ENCODE measurements around the gene PLPPR1. TPM values are rescaled to one million over a fixed set of nuclear protein-coding genes. Genes with fewer than 3 reads are reported as not detected.
"Not testable (repeated sequence)": the region's sequence is repeated elsewhere in the genome, so short reads cannot be mapped to it uniquely, and the experiment has no call there.

The PLPPR1 gene
- total RNA-seq, 4 donors from 2014 or later = not detected

DNA sequence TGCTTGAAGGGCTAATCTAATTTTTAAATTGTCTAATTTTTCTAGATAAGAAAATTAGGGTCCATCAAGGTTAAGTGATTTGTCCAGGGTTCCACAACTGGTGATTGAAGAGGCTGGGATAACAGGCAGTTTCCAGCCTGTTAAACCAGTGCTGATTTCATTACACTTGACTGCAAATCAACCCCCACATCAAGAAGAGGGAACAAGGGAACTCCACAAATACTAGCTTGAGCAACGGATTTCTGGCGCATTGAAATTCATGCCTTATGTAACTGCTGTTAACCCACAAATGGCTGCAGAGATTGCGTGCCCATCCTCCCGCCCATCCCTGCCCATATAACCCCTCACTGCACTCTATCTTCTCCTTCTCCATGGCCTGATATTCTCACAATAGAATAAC lies 10.0 kb downstream of the PLPPR1 start:
- TF ChIP-seq, protein P1, sequence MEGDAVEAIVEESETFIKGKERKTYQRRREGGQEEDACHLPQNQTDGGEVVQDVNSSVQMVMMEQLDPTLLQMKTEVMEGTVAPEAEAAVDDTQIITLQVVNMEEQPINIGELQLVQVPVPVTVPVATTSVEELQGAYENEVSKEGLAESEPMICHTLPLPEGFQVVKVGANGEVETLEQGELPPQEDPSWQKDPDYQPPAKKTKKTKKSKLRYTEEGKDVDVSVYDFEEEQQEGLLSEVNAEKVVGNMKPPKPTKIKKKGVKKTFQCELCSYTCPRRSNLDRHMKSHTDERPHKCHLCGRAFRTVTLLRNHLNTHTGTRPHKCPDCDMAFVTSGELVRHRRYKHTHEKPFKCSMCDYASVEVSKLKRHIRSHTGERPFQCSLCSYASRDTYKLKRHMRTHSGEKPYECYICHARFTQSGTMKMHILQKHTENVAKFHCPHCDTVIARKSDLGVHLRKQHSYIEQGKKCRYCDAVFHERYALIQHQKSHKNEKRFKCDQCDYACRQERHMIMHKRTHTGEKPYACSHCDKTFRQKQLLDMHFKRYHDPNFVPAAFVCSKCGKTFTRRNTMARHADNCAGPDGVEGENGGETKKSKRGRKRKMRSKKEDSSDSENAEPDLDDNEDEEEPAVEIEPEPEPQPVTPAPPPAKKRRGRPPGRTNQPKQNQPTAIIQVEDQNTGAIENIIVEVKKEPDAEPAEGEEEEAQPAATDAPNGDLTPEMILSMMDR (IDR thresholded peaks at IDR 0.05) = no peak
- no peak for ATAC-seq (ENCODE audit: low FRiP score)
- no peak for DNase-seq (ENCODE audit: low spot score)

DNA sequence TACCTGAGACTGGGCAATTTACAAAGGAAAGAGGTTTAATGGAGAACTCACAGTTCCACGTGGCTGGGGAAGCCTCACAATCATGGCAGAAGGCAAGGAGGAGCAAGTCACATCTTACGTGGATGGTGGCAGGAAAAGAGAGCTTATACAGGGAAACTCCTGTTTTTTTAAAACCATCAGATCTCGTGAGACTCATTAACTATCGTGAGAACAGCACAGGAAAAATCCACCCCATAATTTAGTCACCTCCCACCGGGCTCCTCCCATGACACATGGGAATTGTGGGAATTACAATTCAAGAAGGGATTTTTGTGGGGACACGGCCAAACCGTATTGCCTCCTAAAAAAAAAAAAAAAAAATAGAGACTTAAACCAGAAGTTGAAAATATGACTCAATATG lies 11.1 kb downstream of the PLPPR1 start:
- not testable (repeated sequence) for DNase-seq (ENCODE audit: low spot score); ATAC-seq (ENCODE audit: low FRiP score)

GRCh38 chr9:101047848-101048397 lies 19.4 kb downstream of the PLPPR1 start:
- no peak for ATAC-seq (ENCODE audit: low FRiP score)
- DNase-seq (ENCODE audit: low spot score) = no peak
- TF ChIP-seq, protein P1 (IDR thresholded peaks at IDR 0.05) = no peak

DNA sequence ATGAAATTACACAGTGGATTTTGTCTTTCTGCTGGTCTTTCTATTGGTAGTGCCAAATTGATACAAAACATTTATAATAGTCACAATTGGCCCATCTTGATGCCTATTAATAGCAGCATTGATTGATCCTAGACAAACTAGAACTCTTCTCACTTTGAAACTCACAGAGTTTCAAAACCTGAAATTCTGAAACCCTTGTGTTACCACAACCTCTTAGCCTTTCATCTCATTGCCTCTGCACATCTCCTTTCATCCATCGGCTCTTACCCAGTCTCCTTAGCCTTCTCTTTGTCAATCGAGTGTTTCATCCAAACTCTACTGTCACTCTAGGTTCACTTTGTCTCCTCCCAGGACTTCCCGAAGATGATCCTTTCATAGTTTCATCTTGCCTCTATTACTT lies 22.1 kb downstream of the PLPPR1 start:
- TF ChIP-seq, protein P1 (IDR thresholded peaks at IDR 0.05) = no peak
- ATAC-seq (ENCODE audit: low FRiP score) = no peak
- DNase-seq (ENCODE audit: low spot score) = no peak

DNA sequence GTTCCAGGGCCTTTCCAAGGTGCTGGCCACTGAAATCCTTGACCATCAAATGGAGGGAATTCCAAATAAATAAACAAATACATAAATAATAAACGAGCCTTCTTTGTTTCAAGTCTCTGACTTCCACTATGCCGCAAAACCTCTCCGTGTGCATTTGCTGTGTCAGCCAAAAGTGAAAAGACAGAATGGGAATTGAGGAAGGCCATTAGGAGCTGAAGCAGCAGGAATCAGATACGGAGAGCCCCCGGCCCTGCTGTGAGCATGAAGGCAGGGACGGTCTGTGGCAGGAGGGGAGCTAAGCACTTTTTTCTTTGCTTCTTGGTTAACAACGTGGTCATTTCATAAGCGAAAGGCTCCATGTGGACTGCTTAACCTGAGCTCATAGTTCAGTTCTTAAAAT lies 26.1 kb downstream of the PLPPR1 start:
- no peak for ATAC-seq (ENCODE audit: low FRiP score)
- no peak for DNase-seq (ENCODE audit: low spot score)
- TF ChIP-seq, protein P1 (IDR thresholded peaks at IDR 0.05) = no peak

DNA sequence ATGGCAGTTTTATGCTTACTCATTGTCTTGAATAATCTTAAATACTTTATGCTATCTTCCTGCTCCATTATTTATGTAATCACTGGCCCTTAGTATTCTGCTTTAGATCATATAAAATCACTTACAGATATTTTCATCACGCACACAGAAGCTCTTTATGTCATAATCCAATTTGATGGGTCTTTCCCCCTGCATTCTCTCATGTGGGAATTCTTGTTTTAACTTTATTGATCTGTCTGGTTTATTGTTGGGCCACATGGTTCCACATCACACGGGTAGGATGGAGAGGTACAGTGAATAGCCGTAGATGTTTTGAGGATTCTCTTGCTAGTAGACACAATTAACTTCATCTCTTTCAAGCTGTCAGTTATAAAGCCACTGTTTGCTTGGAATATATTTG lies 27.0 kb downstream of the PLPPR1 start:
- TF ChIP-seq, protein P1 (IDR thresholded peaks at IDR 0.05) = no peak
- DNase-seq (ENCODE audit: low spot score) (no peak), ATAC-seq (ENCODE audit: low FRiP score) (no peak)

DNA sequence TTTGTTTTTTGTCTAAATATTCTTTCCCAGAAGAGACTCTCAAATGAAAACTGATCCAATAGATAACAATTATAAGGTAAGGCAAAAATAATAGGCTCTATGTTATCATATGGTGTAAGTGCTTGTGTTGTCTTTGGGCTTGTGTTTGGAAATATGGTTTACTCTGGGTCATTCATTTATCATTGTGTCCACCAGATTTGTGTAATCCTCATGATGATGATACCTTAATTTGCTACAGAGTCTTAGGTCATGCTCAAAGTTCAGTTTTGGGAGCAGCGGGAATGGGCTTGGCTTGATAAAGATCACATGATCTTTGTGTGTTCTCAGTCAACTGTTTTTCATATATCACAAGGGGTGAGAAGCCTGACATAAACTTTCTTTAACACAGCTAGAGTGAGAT lies 34.2 kb downstream of the PLPPR1 start:
- DNase-seq (ENCODE audit: low spot score) = no peak
- TF ChIP-seq, protein P1 (IDR thresholded peaks at IDR 0.05) = no peak
- ATAC-seq (ENCODE audit: low FRiP score) = no peak

DNA sequence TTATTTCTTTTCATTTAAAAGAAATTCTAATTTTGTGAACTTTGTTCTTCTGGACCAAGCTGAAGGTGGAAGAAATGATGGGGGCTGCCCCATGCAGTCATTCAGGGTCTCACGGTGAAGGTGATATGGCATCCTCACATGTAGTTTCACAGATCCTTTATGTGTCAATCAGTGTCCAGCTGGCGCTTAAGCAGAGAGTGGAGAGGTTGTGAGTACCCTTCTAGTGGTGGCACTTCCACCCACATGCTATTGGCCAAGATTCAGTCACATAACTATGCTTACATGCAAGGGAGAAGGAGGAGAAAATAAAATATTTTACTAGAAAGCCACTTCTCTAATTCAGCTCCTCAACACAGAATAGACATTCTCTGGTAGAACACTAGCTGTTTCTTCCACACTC lies 34.7 kb downstream of the PLPPR1 start:
- DNase-seq (ENCODE audit: low spot score) (no peak), ATAC-seq (ENCODE audit: low FRiP score) (no peak)
- TF ChIP-seq, protein P1 (IDR thresholded peaks at IDR 0.05) = no peak
